Mononuclear cell (primary cell): ENCODE data around the gene RNF181. TPM values are rescaled to one million over a fixed set of nuclear protein-coding genes. Genes with fewer than 3 reads are reported as not detected.

Source experiments
- H3K27me3 ChIP-seq: 2 replicates; pipeline ENCODE4 v1.6.0; 2011; ENCODE audit warnings: low read length, control low read depth; ENCODE audit not compliant: insufficient read depth
- H3K4me1 ChIP-seq: 2 replicates; pipeline ENCODE4 v1.5.1; 2011; ENCODE audit warnings: mild to moderate bottlenecking, low read length, control low read depth; ENCODE audit not compliant: insufficient read depth
- H3K4me3 ChIP-seq: 2 replicates; pipeline ENCODE4 v1.5.1; 2011; ENCODE audit warnings: mild to moderate bottlenecking, low read length, moderate library complexity
- H3K9me3 ChIP-seq: 2 replicates; pipeline ENCODE4 v1.5.1; 2011; ENCODE audit warnings: low read depth, mild to moderate bottlenecking, control low read depth, low read length
- total RNA-seq: library from RNA; depleted of rRNA; stranded (reverse); fragments of >200 nt; gene quantifications from one replicate; pipeline ENCODE4 v1.2.3, GENCODE V29; 2012

RNF181 gene
- total RNA-seq, 1 donor = 55.9 TPM

GRCh38 chr2:85560812-85561279, 34.7 kb upstream of the RNF181 start:
- Histone ChIP-seq H3K4me3 (peak overlapping the region; percentile 57), H3K27me3 (no peaks in the 10 kb centered on the region), H3K9me3 (no peaks in the 10 kb centered on the region), H3K4me1 (peaks cover 37% of the 10 kb centered on the region)

GRCh38 chr2:85561280-85562212, 34.0 kb upstream of the RNF181 start, which contains the start of gene GGCX:
GGCX (minus strand) TSS chr2:85561493; CDS start chr2:85561428, 65 bp downstream.
- no peaks in the 10 kb centered on the region for H3K27me3 ChIP-seq
- no peaks in the 10 kb centered on the region for H3K9me3 ChIP-seq
- H3K4me1 ChIP-seq = peaks cover 37% of the 10 kb centered on the region
- peak within 1 kb of the TSS; percentile 57 for H3K4me3 ChIP-seq

DNA sequence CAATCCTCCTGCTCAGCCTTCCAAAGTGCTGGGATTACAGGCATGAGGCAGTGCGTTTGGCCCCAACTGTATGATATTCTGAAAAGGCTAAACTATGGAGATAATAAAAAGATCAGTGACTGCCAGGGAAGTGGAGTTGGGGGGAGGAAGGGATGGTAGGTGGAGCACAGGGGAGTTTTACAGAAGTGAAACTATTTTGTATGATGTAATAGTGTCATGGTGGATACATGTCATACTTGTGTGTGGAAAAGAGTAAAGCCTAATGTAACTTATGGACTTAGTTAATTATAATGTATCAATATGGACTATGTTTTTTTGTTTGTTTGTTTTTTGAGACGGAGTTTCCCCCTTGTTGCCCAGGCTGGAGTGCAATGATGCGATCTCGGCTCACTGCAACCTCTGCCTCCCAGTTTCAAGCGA, 31.4 kb upstream of the RNF181 start:
- Histone ChIP-seq H3K4me1 (peaks cover 37% of the 10 kb centered on the region), H3K4me3 (no peak overlapping the region)

GRCh38 chr2:85566265-85566664, 29.3 kb upstream of the RNF181 start:
- Histone ChIP-seq H3K27me3 (no peaks in the 10 kb centered on the region), H3K4me1 (peaks cover 24% of the 10 kb centered on the region), H3K9me3 (no peaks in the 10 kb centered on the region), H3K4me3 (no peak overlapping the region)

More for the DNA sequence above, 31.4 kb upstream of the RNF181 start:
- H3K9me3 ChIP-seq = no peaks in the 10 kb centered on the region
- no peaks in the 10 kb centered on the region for H3K27me3 ChIP-seq

DNA sequence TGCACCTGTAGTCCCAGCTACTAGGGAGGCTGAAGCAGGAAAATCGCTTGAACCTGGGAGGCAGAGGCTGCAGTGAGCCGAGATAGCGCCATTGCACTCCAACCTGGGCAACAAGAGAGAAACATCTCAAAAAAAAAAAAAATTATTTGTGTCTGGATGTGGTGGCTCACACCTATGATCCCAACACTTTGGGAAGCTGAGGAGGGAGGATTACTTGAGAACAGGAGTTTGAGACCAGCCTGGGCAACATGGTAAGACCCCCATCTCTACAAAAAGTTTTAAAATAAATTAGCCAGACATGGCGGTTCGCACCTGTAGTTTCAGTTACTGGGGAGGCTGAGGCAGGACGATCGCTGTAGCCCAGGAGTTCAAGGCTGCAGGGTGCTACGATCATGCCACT, 19.8 kb upstream of the RNF181 start:
- Histone ChIP-seq H3K9me3 (no peaks in the 10 kb centered on the region), H3K27me3 (no peaks in the 10 kb centered on the region), H3K4me3 (no peak overlapping the region), H3K4me1 (peaks cover 37% of the 10 kb centered on the region)

DNA sequence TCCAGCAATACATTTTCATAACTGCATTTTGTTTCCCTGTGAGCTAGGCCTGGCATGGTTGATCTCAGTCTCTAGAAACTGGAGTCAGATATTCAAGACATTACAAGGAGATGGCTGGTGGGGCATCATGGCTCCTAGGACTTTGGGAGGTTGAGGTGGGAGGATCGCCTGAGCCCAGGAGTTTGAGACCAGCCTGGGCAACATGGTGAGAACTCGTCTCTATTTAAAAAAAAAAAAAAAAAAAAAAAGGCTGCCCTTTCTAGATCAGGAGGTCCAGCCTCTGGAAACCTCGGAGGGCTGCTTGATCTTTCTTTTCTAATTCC, 18.5 kb upstream of the RNF181 start:
- Histone ChIP-seq H3K4me1 (peaks cover 45% of the 10 kb centered on the region), H3K4me3 (peak overlapping the region; percentile 62)

DNA sequence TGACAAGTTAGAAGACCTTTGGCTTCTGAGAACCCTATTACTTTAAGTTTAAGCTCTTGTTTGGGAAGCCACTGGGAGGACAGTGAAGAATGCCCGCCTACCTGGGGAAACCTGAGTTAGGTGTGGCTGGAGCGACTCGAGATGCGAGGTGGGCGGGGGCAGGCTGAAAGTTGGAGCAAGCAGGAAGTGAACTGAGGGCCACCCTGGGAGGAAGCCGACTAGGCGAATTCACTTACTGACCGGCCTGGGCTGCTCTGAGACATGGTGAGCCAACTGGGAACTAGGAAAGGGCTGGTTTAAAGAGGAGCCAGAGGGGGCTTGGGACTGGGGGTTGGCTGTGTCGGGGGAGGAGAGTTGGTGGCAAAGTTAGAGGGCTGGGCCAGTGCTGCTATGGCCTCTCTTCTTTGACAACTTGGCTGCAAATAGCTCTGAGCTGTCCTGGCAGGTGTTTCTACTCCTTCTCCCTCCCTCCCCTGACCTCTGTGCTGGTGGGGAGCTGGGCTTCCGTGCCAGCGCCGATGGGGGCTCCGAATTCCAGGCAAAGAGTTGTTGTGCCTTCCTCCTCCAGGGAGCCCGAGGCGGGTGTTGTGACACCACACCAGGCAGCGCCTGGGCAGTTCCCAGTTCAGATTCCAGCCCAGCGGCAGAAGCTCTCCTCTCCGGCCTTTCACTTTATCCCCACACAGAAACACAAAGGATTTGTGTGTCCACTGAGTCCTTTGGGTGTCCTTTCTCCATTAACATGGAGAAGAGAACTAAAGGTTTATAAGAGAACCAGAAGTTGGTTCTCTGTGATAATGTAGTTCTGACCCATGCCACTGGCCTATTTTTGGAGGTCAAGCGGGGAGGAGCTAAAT, 17.9 kb upstream of the RNF181 start, which contains the start of gene VAMP8:
Gene VAMP8, plus strand, starts transcription at position 201 of the 857 bp plus-strand sequence. Its CDS starts 61 bp downstream, at position 262.
- no peaks in the 10 kb centered on the region for H3K27me3 ChIP-seq
- peak within 1 kb of the TSS; percentile 62 for H3K4me3 ChIP-seq
- H3K9me3 ChIP-seq = no peaks in the 10 kb centered on the region
- peaks cover 51% of the 10 kb centered on the region for H3K4me1 ChIP-seq

More for the DNA sequence above, 18.5 kb upstream of the RNF181 start:
- Histone ChIP-seq H3K27me3 (no peaks in the 10 kb centered on the region), H3K9me3 (no peaks in the 10 kb centered on the region)

GRCh38 chr2:85578243-85579180, 17.0 kb upstream of the RNF181 start:
- peak overlapping the region; percentile 62 for H3K4me3 ChIP-seq
- H3K27me3 ChIP-seq = no peaks in the 10 kb centered on the region
- no peaks in the 10 kb centered on the region for H3K9me3 ChIP-seq
- peaks cover 60% of the 10 kb centered on the region for H3K4me1 ChIP-seq

- Histone ChIP-seq H3K4me1 (peaks cover 68% of the 10 kb centered on the region), H3K27me3 (no peaks in the 10 kb centered on the region), H3K9me3 (no peaks in the 10 kb centered on the region), H3K4me3 (peak overlapping the region; percentile 62)
Observed at GRCh38 chr2:85579266-85579935, 16.1 kb upstream of the RNF181 start.

GRCh38 chr2:85580206-85580605, 15.3 kb upstream of the RNF181 start:
- Histone ChIP-seq H3K9me3 (no peaks in the 10 kb centered on the region), H3K4me1 (peaks cover 77% of the 10 kb centered on the region), H3K27me3 (no peaks in the 10 kb centered on the region), H3K4me3 (no peak overlapping the region)

DNA sequence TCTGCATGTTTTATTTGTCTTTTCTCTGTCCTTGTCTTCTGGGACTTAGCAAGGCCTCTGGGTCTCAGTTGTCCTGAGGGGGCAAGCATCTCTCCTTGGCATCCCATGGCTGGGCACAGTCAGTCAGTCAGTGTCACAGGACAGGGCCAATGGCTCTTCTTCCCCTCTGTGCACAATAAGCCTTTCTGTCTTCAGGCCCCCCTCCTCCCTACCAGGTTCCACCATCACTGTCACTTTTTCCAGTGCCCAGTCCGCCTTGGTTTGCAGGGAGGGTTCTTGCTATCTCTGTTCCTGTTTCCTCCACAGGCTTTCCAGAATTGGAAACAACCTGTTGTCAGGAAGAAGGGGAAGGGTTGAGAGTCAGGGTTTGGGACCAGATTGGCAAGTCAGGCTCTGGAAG, 13.1 kb upstream of the RNF181 start:
- peaks cover 93% of the 10 kb centered on the region for H3K4me1 ChIP-seq
- no peaks in the 10 kb centered on the region for H3K27me3 ChIP-seq
- H3K9me3 ChIP-seq = no peaks in the 10 kb centered on the region
- no peak overlapping the region for H3K4me3 ChIP-seq

GRCh38 chr2:85583667-85584353, 11.7 kb upstream of the RNF181 start:
- peaks cover 95% of the 10 kb centered on the region for H3K4me1 ChIP-seq
- peak overlapping the region; percentile 51 for H3K4me3 ChIP-seq
- no peaks in the 10 kb centered on the region for H3K27me3 ChIP-seq
- H3K9me3 ChIP-seq = no peaks in the 10 kb centered on the region

GRCh38 chr2:85584354-85584856, 11.1 kb upstream of the RNF181 start, which contains the start of gene VAMP5:
VAMP5 (plus strand) TSS chr2:85584431; CDS start chr2:85584491, 60 bp downstream.
- peaks cover 94% of the 10 kb centered on the region for H3K4me1 ChIP-seq

More at GRCh38 chr2:85584354-85584856, 11.1 kb upstream of the RNF181 start, which contains the start of gene VAMP5:
- no peaks in the 10 kb centered on the region for H3K9me3 ChIP-seq
- H3K27me3 ChIP-seq = no peaks in the 10 kb centered on the region
- H3K4me3 ChIP-seq = peak within 1 kb of the TSS; percentile 51
